Body of pancreas (tissue), 4 donors: Measurements from ENCODE around the gene NPTN.

Experiments used
- POLR2A ChIP-seq, 3 donors: fragments of 450-650 bp; IDR thresholded peaks; one replicate each; pipeline ENCODE4 v1.6.1; 2016; ENCODE audit warnings: antibody characterized with exemption in 3 of 3, mild to moderate bottlenecking in 2 of 3
- TF ChIP-seq, protein P1 (sequence below), 7 experiments: fragments of 450-650 bp in 4 of 7; fragments of 200-600 bp in 3 of 7; sonication (generic) in 3 of 7; IDR thresholded peaks; one replicate each; pipeline ENCODE4 v1.5.1; 2016 to 2019; ENCODE audit warnings: antibody characterized with exemption in 7 of 7

- no peak for TF ChIP-seq POLR2A (IDR thresholded peaks at IDR 0.05)
- TF ChIP-seq, protein P1, sequence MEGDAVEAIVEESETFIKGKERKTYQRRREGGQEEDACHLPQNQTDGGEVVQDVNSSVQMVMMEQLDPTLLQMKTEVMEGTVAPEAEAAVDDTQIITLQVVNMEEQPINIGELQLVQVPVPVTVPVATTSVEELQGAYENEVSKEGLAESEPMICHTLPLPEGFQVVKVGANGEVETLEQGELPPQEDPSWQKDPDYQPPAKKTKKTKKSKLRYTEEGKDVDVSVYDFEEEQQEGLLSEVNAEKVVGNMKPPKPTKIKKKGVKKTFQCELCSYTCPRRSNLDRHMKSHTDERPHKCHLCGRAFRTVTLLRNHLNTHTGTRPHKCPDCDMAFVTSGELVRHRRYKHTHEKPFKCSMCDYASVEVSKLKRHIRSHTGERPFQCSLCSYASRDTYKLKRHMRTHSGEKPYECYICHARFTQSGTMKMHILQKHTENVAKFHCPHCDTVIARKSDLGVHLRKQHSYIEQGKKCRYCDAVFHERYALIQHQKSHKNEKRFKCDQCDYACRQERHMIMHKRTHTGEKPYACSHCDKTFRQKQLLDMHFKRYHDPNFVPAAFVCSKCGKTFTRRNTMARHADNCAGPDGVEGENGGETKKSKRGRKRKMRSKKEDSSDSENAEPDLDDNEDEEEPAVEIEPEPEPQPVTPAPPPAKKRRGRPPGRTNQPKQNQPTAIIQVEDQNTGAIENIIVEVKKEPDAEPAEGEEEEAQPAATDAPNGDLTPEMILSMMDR (IDR thresholded peaks at IDR 0.05) = no peak
These were observed 14.2 kb upstream of the NPTN start for GRCh38 chr15:73647259-73648013.
